GM21367 (cell line): ENCODE measurements around the gene PSRC1.
A peak's percentile ranks its signal among the peaks of the same experiment; 100 is the strongest.

Source experiments
- ATAC-seq: cut with Tn5 transposase; IDR thresholded peaks from one replicate; pipeline ENCODE4 v1.9.1; 2021; ENCODE audit not compliant: unreplicated experiment

PSRC1 gene

GRCh38 chr1:109272831-109273547 is 10.0 kb downstream of the PSRC1 start:
- ATAC-seq: no peak

GRCh38 chr1:109272021-109272799 is 10.7 kb downstream of the PSRC1 start:
- no peak for ATAC-seq

GRCh38 chr1:109271458-109271857 is 11.5 kb downstream of the PSRC1 start:
- ATAC-seq: no peak

DNA sequence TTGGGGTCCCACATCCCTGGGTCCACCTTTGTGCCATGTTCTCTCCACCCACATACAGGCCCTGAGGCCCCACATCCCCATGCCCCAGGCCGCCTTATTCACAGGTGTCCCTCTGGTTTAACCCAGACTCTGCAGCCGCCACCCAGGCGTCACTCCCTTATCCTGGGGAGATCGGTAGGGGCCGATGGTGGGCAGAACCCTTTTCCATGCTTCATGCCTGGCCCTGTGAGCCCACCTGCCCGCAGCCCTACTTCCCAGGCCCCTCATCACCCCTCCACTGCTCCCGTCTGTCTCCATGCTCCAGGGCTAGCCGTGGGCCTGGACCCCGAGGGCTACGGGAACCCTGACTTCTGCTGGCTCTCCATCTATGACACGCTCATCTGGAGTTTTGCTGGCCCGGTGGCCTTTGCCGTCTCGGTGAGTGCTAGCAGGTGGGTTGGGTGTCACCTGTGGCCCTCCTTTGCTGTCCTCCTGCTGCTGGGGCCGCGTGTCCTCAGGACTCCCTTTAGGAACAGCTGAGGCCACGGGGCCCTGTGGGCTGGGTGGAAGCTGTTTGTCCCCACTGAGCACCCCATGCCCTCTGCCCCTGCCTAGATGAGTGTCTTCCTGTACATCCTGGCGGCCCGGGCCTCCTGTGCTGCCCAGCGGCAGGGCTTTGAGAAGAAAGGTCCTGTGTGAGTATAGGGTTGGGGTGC is 12.2 kb downstream of the PSRC1 start:
- no peak for ATAC-seq

DNA sequence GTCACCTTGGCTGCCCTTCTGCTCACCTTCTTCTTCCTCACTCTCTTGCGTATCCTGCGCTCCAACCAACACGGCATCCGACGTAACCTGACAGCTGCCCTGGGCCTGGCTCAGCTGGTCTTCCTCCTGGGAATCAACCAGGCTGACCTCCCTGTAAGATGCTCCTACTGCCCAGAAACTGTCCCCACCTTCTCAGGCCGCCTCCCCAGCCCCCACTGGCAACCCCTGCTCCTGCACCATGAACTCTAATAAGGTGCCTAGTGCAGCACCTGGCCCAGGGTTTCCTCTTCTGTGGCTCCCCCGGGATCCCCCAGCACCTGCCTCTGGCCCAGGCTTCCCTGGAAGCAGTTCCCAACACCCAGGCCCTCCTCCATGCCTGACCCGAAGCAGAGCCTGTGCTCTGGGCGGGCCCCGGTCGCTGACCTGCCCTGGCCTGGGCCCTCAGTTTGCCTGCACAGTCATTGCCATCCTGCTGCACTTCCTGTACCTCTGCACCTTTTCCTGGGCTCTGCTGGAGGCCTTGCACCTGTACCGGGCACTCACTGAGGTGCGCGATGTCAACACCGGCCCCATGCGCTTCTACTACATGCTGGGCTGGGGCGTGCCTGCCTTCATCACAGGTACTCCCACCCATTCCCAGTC is 12.8 kb downstream of the PSRC1 start:
- ATAC-seq: no peak

- no peak for ATAC-seq
Measured at GRCh38 chr1:109269212-109269980, 13.5 kb downstream of the PSRC1 start.

GRCh38 chr1:109268431-109269211 is 14.3 kb downstream of the PSRC1 start:
- no peak for ATAC-seq

GRCh38 chr1:109267743-109268300 is 15.1 kb downstream of the PSRC1 start:
- ATAC-seq: no peak

DNA sequence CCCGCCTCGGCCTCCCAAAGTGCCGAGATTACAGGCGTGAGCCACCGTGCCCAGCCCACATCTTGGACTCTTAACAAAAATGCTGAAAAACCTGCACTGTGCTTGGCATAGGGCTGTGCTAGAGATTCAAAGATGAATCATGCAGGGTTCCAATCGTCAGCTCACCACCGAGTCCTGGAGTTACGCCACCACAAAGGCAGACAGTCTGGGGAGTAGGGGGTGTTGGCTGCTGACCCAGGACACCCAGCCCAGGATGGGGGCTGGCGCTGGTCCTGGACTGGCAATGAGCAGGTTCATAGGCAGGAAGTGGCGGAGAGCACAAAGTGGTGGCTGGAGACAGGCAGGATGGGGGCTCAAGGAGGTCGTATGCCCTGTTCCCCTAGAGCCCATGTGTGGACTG is 16.0 kb downstream of the PSRC1 start:
- ATAC-seq: no peak

GRCh38 chr1:109265741-109266330 is 17.1 kb downstream of the PSRC1 start:
- ATAC-seq: no peak

GRCh38 chr1:109265016-109265415 is 17.9 kb downstream of the PSRC1 start:
- no peak for ATAC-seq

- ATAC-seq: no peak
Measured at GRCh38 chr1:109264379-109264755, 18.6 kb downstream of the PSRC1 start.

DNA sequence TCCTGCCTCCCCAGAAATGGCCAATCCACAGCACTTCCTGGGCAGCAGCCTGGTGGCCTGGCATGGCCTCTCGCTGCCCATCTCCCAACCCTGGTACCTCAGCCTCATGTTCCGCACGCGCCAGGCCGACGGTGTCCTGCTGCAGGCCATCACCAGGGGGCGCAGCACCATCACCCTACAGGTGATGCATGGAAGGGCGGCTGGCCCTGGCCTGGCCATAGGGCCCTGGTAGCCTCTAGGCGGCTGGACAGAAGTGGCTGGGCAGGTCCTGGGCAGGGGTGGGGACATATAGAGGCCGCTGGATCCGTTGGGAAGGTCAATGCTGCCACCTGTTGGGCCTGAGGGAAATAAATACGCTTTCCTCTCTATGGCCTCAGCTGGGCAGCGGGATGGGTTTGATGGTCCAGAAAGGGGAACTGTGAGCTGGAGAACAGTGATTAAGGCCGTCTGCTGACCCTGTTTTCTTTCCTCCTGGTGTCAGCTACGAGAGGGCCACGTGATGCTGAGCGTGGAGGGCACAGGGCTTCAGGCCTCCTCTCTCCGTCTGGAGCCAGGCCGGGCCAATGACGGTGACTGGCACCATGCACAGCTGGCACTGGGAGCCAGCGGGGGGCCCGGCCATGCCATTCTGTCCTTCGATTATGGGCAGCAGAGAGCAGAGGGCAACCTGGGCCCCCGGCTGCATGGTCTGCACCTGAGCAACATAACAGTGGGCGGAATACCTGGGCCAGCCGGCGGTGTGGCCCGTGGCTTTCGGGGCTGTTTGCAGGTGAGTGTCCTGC is 19.2 kb downstream of the PSRC1 start:
- ATAC-seq: peak; percentile 62

GRCh38 chr1:109263234-109263596 is 19.7 kb downstream of the PSRC1 start:
- no peak for ATAC-seq

GRCh38 chr1:109262231-109263055 is 20.5 kb downstream of the PSRC1 start:
- no peak for ATAC-seq

GRCh38 chr1:109261578-109261977 is 21.4 kb downstream of the PSRC1 start:
- no peak for ATAC-seq

DNA sequence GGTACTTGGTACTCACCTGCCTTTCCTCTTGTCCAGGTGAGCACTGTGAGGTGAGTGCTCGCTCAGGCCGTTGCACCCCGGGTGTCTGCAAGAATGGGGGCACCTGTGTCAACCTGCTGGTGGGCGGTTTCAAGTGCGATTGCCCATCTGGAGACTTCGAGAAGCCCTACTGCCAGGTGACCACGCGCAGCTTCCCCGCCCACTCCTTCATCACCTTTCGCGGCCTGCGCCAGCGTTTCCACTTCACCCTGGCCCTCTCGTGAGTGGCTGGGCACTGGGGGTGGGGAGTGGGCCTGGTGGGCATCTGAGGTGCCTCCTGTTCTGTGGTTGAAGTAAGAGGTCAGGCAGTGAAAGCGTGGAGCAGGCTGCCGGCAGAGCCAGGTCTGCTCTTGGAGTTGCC is 21.9 kb downstream of the PSRC1 start:
- no peak for ATAC-seq
